ENCODE data around the gene BTBD2.

Gene BTBD2

DNA sequence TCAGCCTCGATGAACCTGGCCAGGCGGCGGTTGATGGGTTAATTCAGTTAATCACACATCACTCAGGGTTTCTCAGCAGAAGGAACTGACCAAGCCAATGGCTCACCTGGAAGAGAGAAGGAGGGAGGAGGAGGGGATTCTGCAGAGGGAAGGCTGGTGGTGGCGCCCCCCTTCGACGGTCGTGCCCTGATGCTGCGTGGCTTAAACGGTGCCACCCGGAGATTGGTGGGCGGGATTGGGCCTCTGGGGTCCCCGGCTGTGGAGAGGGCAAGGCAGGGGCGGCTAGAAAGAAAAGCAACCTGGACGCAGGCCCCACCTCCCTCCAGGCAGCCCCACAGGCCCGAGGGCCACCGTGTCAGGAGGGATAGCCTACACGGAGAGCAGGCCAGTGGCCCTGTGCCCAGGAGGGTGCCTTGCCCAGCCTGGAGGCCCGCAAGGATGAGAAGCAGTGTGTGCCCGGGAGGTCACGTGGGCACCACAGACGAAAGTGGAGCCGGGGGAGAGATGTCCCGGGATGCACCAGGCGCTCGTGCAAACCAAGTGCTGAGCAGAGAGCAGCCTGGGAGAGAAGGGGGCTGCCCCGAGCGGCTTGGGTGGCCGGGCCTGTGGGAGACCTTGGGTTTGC, 58.5 kb downstream of the BTBD2 start:
- DNase-seq, result no peak

DNA sequence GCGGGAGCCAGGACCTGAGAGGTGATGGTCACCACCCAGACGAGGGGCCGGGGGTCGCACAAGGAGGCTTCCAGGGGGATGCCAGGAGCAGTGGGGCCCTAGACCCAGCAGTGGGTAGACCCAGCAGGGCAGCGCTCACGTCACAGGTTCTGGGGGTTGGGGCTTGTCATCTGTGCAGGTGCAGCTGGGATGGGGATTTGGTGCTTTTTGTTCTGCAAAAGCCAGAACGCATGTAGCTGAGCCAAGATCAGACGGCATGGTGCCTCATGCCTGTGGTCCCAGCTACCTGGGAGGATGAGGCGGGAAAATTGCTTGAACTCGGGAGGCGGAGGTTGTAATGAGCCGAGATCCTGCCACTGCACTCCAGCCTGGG, 59.4 kb downstream of the BTBD2 start:
- no peak for DNase-seq

DNA sequence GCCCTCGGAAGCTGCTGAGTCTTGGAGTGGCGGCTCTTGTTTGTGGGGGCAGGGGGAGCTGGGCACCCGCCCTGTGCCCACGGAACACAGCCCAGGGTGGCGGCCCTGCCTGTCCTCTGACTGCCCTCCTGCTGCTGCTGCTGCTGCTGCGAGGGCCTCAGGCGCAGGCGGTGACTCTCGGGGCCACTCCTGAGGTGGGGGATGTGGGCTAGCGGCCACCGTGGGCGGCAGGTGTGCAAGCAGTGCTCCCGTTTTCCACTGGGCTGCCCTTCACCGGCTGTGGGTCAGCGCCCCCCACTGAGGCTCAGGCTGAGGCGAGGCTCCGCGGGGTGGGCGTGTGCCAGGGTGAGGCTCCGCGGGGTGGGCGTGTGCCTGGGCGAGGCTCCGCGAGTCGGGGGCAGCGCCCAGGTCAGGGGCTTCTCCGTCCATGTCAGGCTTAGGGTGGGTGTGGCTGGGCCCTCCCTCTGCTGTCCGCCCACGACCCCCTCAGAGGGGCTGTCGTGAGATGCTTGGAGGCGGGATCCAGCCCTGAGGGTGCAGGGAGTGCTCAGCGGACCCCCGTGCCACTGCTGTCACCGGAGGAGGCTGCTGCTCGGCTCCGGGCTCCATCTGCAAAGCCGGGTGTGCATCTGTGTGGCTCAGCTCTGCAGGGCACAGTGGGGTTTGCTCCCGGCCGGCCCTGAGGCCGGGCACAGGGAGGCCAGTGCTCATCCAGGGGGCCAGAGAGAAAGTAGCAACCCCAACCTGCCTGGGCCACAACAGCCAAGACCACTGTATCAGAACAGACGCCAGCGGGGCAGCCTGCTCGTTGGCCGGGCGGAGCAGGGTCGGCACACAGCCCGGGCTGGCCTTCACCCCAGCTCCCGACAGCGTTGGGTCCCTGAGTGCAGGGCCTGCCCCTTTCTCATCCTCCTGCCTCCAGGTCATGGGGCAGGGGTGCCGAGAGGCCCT, 60.1 kb downstream of the BTBD2 start:
- DNase-seq, result no peak

DNA sequence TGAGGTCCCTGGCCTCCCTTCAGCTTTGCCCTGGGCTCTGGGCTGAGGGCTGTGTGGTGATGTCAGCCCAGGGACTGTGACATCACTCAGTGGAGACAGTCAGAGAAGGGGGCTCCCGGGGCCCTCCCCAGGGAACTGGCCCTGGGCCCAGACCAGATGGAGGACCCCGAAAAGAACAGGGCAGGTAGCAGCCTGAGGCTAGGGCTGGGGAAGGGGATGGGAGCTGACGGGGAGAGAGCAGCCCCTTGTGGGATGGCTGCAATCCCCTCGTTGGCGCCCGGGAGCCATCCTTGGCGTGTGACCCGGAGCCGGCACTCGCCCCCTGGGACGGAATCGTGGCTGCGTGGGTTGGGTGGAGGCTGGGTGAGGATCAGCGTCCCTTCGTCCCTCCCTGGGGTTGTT, 61.0 kb downstream of the BTBD2 start:
- no peak for DNase-seq

DNA sequence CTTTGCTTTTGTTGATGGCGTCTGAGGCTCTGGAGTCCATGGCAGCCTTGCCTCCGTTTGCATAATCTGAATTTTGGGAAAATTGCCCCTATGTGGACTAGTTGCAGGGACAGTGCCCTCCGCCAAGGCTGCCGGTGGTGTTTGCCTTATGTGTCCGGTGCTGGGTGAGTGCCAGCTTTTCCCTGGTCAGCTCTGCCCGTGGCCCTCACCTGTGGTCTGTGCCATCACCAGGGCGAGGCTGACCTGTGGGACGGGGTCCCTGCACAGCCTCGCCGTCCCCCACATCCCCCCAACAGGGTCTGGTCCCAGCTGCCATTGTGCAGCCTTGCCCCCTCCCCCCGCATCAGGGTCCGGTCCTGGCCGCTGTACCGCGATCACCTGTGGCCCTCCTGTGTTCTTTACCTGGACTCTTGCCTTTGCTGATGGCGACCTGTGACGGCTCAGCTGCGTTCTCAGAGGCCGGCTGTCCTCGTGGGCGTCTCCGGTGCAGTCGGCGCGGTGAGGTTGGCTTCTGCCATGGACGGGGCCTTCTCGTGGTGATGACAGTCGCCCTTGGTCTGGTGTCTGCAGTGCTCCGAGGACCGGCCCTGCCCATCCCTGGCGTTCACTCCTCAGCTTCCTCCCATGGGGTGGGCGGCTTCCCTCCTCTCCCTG, 61.9 kb downstream of the BTBD2 start:
- DNase-seq, result no peak

DNA sequence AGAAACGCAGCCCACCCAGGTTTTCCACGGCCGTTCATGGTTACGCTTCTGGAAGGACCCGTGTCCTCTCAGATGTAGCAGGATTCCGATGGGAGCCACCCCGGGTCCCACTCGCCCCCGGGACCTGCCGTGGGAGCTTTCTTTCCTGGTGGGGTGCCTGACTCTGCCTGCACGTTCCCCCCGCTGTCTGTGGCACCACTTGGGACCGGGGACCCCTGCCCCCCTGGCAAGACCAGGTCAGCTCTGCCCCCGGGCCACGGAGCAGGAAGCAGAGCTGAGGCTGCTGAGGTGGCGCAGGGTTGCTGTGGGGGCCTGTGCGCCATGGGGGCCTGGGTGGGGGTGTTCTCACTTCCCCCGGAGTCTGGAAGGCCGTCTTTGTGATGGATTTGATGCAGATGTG, 62.5 kb downstream of the BTBD2 start:
- DNase-seq, result no peak

DNA sequence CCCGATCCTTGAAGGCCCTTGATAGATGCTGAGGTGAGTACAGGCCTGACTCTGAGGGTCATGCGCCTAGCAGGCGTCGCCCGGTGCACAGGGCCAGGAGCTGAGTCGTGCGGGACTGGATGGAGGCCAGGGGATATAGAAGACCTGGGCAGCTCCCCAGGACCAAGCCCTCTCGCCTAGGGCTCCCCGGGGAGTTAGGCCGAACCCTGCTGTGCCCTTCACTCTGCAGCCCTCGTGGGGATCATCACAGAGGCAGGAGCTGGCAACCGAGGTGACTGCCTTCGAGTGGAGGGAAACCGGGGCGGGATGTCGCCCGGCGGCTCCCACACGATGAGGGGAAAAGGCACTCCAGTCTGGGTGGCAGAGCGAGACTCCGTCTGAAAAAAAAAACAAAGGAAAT, 62.9 kb downstream of the BTBD2 start:
- no peak for DNase-seq

DNA sequence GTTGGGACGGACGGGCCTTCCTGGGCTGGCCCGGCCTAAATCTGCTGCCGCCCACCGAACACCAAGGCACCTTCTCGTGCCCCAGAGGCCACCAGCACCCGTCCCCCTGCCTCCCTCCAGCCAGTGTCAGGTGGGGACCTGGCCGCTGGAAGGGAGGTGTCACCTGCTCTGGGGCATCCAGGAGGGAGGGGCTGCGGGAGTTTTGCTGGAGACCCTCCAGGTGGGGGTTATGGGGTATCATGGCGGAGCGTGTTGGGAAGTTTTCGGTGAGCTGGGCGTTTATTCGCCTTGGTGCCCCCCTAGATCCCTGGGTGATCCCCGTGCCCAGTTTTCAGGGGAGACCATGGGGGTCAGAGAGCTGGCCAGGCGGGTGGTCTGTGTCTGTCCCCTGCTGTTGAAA, 64.9 kb downstream of the BTBD2 start:
- DNase-seq, result no peak

DNA sequence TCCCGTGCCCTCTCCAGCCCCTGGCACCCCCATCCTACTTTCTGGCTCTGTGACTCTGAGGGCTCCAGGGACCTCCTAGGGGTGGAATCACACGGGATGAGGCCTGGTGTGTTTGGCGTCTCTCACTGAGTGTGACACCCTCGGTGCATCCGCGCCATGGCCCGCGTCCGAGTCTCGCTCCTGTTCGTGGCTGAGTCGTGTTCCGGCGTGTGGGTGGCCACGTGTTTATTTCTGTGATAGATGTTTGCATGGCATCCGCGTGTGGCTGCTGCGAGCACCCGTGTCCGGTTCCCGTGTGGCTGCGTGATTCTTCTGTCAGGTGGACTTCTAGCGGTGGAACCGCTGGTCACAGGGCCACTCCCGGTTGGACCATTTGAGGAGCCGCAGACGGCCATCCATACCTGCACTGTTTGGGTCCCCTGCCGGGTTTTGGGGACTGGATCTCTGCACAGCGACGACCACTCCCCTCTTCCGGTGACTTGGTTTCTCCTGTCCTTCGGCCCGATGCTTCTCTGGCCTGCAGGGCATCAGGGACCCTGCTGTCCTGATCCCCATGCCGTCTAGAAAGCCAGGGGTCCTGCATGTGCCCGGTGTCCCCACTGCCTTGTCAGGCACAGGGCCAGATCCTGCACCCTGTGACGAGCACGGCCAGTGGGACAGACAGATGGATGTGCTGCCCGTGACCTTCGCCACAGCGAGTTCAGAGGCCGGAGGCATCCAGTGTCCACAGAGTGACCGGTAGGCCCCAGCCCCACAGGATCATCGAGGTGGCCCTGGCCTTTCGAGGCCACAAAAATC, 66.0 kb downstream of the BTBD2 start:
- no peak for DNase-seq

DNA sequence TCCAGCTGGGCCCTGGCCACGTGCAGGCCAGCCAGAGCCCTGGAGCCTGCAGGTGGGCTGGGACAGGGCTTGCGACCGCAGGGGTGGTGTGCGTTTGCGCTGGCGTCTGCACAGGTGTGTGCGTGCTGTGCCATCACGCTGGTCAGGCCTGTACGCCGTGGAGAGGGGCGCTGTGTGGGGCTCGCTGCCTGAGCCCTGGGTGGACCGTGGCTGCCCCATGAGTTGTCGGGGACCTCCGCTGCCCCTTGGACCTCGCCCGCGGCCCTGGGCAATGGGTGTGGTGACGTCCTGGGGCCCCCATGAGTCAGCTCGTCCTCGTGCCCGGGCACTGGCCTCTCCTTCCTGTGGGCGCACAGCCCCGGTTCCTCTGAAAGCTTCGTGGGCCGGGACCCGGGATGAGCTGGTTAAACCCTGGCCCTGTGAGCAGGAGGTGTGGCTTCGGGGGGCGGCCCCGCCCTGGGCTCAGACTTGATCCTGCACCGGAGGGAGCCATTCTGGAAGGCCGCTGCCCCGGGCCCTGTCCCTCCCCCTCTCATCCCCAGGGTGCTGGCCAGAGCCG, 67.8 kb downstream of the BTBD2 start:
- DNase-seq, result no peak

DNA sequence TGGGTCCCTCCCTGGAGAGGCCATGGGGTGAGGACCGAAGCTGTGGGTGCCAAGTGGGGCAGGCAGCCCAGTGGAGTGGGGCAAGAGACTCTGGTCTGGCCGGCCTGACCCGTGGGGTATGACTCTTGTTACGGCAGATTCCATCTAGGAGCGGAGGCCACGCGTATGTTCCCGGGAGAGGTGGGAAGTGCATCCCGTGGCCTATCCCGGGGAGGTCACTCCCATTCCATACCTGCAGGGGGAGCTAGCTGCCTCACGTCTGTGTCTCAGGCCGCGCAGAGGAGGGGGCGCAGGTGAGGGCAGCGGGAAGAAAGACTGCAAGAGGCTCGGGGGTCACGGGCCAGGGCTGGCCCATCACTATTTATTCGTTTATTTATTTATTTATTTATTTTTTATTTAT, 69.6 kb downstream of the BTBD2 start:
- DNase-seq, result peak in 1 of 2 experiments; percentile 10

DNA sequence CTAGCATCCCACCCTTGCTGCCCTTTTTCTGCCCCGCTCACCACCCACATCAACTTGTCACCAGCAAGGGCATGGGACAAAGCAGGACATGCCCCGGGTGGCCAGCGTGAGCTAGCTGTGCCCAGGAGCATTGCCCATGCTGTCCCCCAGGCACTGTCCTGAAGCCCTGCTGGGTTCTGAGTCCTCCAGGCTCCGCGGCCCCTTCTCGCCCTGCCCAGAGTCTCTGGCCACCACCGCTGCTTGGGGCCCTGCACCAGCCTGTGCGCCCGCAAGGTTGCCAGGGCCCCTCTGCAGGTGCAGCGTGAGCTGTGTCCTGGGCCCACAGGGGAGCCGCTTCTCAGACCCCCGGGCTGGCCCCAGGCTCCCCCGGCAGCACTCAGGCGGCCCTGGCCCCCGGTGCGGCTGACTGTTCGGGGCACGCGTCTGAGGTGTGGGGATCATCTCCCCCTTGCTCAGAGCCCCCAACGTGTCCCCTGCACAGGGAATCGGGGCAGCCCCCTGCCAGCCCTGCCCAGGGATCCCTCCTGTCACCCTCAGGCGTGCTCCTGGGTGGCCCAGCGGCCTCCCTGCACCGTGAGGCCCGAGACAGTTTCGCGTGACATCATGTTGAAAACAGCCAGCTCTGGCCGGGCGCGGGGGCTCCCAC, 70.5 kb downstream of the BTBD2 start:
- no peak for DNase-seq

DNA sequence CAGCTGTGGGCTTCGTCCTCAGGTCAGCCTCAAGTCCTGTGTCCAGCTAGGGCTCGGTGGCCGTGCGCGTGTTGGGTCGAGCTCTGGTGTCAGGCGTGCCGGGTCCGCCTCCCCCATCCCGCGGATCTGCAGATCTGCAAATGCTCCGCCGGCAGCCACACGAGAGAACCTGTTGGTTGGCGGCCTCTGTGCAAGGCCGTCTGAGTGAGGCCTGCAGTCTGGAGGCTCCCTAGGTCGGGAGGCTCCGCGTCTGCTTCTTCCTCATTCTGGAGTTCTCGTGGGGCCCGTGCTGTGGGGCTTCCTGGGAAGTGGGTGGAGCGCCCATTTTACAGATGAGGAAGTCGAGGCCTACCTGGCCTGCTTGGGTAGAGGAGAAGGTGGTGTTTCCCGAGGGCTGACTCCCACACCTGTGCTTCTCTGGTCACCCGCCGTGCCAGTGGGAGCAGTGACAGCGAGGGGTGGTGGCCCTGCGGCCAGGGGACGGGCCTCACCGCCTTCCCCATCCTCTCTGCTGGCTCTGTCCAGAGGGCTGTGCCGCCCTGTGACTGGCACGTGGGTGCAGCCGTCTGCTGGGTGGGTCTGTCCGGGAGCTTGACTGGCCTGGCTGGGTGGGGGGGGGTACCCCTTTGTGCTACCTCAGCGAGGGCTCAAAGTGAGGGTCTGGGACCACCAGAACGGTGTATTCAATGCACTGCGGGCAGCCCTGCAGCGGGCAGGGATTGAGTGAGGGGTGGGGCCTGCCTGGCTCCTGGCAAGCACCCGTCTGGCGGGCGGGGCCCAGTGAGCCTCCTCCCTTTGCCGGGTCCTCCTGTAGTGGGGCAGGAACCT, 71.2 kb downstream of the BTBD2 start:
- no peak for DNase-seq

DNA sequence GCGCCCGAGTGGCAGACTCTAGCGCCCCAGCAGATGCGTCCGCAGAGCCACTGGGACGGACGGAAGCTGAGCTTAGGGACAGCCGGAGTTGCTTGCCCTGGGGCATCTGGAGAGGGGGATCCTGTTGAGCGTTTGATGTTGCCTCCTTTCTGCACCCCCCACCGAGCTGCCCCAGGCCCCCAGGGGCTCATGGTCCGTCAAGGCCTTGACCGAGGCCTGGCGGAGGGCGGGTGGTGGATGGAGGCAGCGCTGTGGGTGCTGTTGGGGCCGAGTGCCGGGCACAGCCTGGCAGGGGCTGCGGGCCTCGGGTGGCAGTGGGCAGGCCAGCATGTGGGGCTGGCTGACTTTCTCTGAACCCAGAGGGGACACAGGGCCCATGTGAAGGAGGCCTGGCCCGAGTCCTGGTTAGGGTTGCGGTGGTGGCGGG, 71.8 kb downstream of the BTBD2 start:
- DNase-seq, result no peak

DNA sequence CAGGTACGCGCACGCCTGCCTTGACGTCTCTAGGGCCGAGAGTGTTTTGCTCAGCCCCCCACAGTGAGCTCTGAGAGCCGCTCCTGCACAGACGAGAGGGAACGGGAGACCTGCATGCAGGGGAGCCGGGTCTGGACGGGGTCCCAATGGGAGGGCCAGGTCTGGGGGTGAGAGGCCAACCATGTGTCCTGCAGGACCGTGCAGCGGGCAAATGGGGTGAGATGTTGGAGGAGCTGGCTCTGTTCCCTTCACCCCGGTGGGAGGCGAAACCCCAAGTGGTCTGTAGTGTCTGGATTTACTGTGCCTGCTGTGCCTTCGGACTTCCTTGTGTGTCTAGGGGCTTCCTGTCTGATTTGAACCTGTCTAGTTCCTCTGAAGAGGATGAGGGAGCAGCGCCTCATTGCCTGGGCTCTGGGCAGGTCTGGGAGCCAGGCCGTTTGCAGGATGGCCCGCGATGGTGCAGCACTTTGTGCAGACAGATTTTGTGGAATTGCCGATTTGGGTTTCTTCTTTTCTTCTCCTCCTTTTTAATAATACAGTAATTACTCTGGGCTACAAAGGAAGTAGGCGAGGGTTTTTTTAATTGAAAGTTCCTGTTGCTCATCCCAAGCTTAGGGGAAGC, 72.5 kb downstream of the BTBD2 start:
- DNase-seq, result no peak

DNA sequence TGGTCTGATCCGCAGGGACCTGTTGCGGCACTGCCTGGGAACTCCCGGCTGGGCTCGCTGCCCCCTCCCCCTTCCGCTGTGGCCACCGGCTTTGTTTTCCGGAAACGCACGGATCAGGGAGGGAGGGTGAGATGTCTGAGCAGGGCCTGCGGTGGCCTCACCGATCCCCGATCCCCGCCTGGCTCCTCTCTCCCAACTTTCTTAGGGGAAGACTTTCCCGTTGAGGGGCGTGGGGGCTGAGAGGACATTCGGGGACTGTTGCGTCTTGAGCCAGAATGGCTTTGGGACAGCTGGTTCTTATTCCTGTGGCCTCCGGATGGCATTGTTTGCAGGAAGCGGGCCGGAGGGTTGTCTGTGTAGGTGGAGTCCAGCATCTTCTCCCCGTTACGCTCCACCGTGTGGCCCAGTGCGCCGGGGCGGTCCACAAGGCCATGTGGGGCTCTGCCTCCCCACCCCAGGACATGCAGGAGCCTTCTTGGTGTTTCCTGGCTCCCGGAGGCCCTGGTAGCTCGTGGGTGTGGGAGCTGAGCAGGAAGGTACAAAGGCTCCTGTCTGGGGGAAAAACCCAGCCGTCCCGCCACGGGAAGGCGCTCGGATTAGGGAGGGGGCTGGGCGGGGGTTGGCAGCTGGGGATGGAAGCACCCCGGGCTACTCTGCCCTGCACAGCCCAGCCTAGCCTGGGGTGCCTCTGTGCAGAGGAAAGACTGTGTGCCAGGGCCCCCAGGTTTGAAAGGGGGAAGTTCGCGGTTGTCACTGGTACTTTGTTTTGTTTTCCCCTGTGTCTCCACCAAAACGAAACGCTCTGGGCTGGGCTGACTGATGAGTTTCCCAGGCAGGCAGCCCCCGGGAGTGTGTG, 73.2 kb downstream of the BTBD2 start:
- peak; percentile 60 to 62 for DNase-seq

DNA sequence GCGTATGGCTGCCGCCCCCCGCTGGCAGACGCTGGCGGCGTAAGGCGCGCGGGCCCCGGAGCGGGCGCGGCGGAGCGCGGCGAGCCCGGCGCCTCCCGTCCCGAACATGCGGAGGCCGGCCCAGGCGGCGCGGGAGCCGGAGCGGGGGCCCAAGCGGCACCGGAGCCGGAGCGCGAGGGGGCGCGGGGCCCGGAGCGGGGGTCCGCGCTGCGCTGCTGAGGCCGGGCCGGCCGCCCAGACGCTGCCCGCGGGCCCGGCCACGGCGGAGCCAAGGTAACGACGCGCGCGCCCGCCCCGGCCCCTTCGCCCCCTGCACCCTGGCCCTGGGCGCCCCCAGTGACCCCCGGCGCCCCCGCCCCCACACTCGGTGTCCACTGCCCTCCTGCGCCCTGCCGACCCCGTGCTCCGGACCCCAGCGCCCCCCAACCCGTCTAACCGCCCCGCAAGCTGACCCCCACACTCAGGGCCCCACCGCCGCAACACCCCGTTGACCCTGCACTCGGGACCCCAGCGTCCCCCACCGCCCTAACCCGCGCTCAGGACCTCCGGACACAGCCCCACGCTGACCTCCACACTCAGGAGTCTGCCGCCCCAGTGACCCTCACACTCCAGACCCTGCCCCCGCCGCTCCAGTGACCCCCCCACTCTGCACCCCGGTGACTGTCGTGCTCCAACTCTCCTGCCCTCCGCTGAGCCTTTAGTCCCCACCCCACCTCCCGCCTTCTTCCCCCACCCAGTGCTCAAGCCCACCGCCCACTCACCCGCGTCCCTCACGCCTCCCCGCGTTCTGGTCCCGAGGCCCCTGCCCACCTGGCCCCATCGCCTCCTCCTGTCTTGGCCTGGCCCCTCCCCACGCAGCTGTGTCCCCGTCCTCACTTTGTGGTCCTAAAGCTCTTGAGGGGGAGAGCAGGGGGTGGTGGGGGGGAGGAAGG, 74.1 kb downstream of the BTBD2 start, which contains the start of gene CSNK1G2:
Gene CSNK1G2, plus strand, starts transcription at position 27 of the 932 bp plus-strand sequence. CDS start 28,601 bp downstream, outside the sequence.
- no peak for DNase-seq

DNA sequence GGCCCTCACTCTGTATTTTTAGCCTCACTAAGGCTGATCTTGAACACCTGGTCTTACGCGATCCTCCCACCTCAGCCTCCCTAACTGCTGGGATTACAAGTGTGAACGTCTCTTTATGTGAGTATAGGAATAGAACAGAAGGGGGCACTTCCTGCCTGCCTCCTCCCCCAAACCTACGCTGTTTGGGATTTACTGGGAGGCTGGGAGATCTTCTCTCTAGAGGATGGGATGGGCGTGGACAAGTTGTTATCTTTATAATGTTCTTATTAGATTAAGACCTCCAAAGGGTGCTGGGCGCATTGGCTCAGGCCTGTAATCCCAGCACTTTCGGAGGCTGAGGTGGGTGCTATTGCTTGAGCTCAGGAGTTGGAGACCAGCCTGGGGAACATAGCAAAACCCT, 77.4 kb downstream of the BTBD2 start:
- no peak for DNase-seq

All from stimulated activated CD4-positive, alpha-beta T cell treated with anti-CD3 and anti-CD28 coated beads, Interleukin-4, amount 100 ng/mL, for 4 hours (primary cell).